RWPE1 (cell line): ENCODE measurements around the gene PRR35.
A peak's percentile ranks its signal among the peaks of the same experiment; 100 is the strongest.

Experiments used
- CTCF ChIA-PET: fragments of 350-600 bp; sonication (Branson Sonifier 250); formaldehyde crosslinking; extraction: SDS; loops from one replicate; lab custom pipeline; 2021; lab: Yijun Ruan, JAX
- POLR2A ChIA-PET: fragments of 400-600 bp; formaldehyde crosslinking; extraction: SDS; loops from one replicate; lab custom pipeline; 2020; ENCODE audit warnings: antibody characterized with exemption; ENCODE audit not compliant: low non-redundant PET; lab: Yijun Ruan, JAX
- DNase-seq: peaks from one replicate; pipeline ENCODE4 v3.0.0; 2012; ENCODE audit warnings: low spot score
- H3K27ac ChIP-seq: fragments of 450-650 bp; 2 replicates; pipeline ENCODE4 v1.5.1; 2017
- CTCF ChIP-seq: fragments of 450-650 bp; conservative IDR thresholded peaks from 2 replicates; pipeline ENCODE4 v1.5.1; 2017; ENCODE audit warnings: low read depth, mild to moderate bottlenecking

The PRR35 gene

GRCh38 chr16:527015-527903, 32.9 kb upstream of the PRR35 start, which contains the start of gene CAPN15:
CAPN15 (plus strand) TSS chr16:527712; CDS start chr16:546839, 19,127 bp downstream.
- DNase-seq, result peak; percentile 69
- ChIA-PET POLR2A (interaction anchor here (0.6 to 1.0 kb wide), 5 partner anchors 9 to 122 kb away, joined by 3 to 4 read pairs (median 3); partner anchors contain the start of gene WDR90), CTCF (interaction anchor here (0.5 kb wide), 1 partner anchor 40 kb away, joined by 3 read pairs; no protein-coding TSS in a partner anchor)
- H3K27ac ChIP-seq, result peak within 1 kb of the TSS; percentile 96
- no peak for TF ChIP-seq CTCF

DNA sequence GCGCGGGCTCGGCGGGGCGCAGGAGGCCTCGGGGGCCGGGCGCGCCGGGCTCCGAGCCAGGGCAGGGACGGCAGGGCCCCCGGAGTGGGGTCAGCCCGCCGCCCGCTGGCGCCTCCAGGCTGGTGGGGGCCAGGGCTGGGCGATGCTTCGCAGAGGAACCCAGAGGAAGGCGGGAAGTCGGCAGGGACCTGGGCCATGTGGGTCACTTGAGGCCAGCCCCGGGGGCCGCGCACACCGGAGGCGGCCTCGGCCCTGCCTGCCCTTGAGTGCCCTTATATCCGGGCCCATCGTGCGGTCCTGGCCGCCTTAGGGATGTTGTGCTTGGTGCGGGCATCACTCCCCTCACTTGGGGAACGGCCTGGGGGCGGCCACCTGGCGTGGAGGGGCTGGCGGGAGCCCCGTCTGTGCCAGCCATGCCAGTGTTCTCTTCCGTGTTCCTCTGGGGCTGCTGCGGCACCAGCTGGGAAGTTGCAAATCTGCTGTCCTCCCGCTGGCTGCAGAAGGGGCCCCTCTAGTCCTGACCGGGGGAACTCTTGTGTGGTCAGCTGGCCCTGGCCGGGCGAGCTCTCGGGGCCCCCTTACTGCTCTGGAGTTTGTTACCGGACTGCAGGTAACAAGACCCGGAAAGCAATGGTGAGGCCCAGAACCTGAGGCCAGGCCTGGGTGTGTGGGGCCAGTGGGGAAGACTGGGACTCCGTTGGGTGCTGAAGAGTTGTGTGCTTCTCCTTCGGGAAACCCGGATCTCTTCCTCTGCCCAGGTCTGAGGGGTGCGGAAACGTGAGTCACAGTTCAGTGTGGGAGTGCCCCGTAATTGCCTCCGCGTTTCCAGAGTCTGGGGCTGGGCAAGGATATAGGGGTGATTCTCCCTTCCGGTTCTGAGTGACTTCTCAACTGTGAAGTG, 31.8 kb upstream of the PRR35 start:
- H3K27ac ChIP-seq, result peak overlapping the region; percentile 96
- CTCF ChIA-PET, result interaction anchor here (0.5 to 1.0 kb wide), 2 partner anchors 41 to 64 kb away, joined by 3 read pairs; no protein-coding TSS in a partner anchor
- DNase-seq, result peak; percentile 70
- POLR2A ChIA-PET, result interaction anchor here (1.0 kb wide), 1 partner anchor 27 kb away, joined by 3 read pairs; no protein-coding TSS in a partner anchor
- TF ChIP-seq CTCF, result no peak

GRCh38 chr16:529012-529575, 31.1 kb upstream of the PRR35 start:
- no peak for TF ChIP-seq CTCF
- ChIA-PET POLR2A (no interaction called here), CTCF (interaction anchor here (1.0 kb wide), 1 partner anchor 63 kb away, joined by 3 read pairs; no protein-coding TSS in a partner anchor)
- peak overlapping the region; percentile 96 for H3K27ac ChIP-seq
- no peak for DNase-seq

GRCh38 chr16:530111-530817, 29.9 kb upstream of the PRR35 start:
- peak overlapping the region; percentile 96 for H3K27ac ChIP-seq
- POLR2A ChIA-PET, result no interaction called here
- DNase-seq, result no peak
- TF ChIP-seq CTCF, result no peak
- CTCF ChIA-PET, result interaction anchor here (1.5 kb wide), 1 partner anchor 25 kb away, joined by 4 read pairs; no protein-coding TSS in a partner anchor

DNA sequence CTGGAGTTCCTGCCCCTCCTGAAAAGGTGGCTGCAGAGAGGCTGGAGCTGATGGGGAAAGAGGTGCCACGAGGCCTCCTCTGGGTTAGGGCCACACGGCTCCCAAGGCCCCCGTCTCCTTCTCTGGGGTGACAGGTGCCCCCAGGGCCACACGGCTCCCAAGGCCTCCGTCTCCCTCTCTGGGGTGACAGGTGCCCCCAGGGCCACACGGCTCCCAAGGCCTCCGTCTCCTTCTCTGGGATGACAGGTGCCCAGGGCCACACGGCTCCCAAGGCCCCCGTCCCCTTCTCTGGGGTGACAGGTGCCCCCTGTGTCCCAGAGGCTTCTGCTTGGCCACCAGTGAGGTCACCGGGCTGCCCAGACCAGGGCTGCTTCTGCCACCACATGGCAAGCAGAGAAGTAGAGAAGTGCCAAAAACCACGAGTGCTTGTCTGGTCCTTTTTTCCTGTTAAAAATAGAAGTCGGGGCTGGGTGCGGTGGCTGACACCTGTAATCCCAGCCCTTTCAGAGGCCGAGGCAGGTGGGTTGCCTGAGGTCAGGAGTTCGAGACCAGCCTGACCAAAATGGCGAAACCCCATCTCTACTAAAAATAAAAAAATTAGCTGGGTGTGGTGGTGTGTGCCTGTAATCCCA, 28.6 kb upstream of the PRR35 start:
- ChIA-PET CTCF (interaction anchor here (0.7 to 1.5 kb wide), 3 partner anchors 7 to 118 kb away, joined by 3 to 4 read pairs (median 3); no protein-coding TSS in a partner anchor), POLR2A (no interaction called here)
- H3K27ac ChIP-seq, result peak overlapping the region; percentile 96; the same call in 1 of the 2 replicates
- DNase-seq, result no peak
- no peak for TF ChIP-seq CTCF
